IgD-negative memory B cell (primary cell): ENCODE results near the gene EFNA4. TPM values are rescaled to one million over a fixed set of nuclear protein-coding genes. Genes with fewer than 3 reads are reported as not detected.

Experiments
- H3K27ac Mint-ChIP-seq, 3 donors: one replicate each; pipeline ENCODE4 v1.8.0; 2020 to 2022; ENCODE audit warnings: mild to moderate bottlenecking in 3 of 3, mixed read lengths in 3 of 3, moderate library complexity in 1 of 3
- H3K27me3 Mint-ChIP-seq: one replicate; pipeline ENCODE4 v1.8.0; 2021; ENCODE audit warnings: mixed read lengths
- H3K36me3 Mint-ChIP-seq: one replicate; pipeline ENCODE4 v1.8.0; 2020; ENCODE audit warnings: mild to moderate bottlenecking, mixed read lengths
- H3K4me1 Mint-ChIP-seq, 3 donors: one replicate each; pipeline ENCODE4 v1.8.0; 2020 to 2022; ENCODE audit warnings: mixed read lengths in 3 of 3, mild to moderate bottlenecking in 1 of 3
- H3K4me3 Mint-ChIP-seq, 4 donors: one replicate each; pipeline ENCODE4 v1.8.0; 2020 to 2022; ENCODE audit warnings: mild to moderate bottlenecking in 4 of 4, mixed read lengths in 4 of 4, moderate library complexity in 3 of 4
- H3K9me3 Mint-ChIP-seq, 3 donors: one replicate each; pipeline ENCODE4 v1.8.0; 2020 to 2021; ENCODE audit warnings: mixed read lengths in 3 of 3, mild to moderate bottlenecking in 1 of 3
- polyA plus RNA-seq: library from polyadenylated mRNA; unstranded; fragments of 300-500 nt; fragmentation: Illumina TruSeq; gene quantifications from one replicate; pipeline ENCODE4 v1.2.3, GENCODE V29; 2021

EFNA4 gene
- polyA plus RNA-seq, 1 donor from 2014 or later, result 8.5 TPM

- peaks cover 3 to 6% (median 5%) of the 10 kb centered on the region in 3 donors for H3K4me1 Mint-ChIP-seq
- H3K4me3 Mint-ChIP-seq, result no peak overlapping the region
- no peaks in the 10 kb centered on the region for H3K9me3 Mint-ChIP-seq
- peaks cover 13% of the 10 kb centered on the region for H3K27me3 Mint-ChIP-seq
- peaks cover 4% of the 10 kb centered on the region for H3K36me3 Mint-ChIP-seq
- no peak overlapping the region for H3K27ac Mint-ChIP-seq
These were observed 23.0 kb upstream of the EFNA4 start for GRCh38 chr1:155040358-155041093.

GRCh38 chr1:155042789-155043188 is 20.8 kb upstream of the EFNA4 start:
- H3K4me3 Mint-ChIP-seq, result no peak overlapping the region
- no peak overlapping the region for H3K27ac Mint-ChIP-seq
- H3K9me3 Mint-ChIP-seq, result no peaks in the 10 kb centered on the region
- peaks cover 4% of the 10 kb centered on the region for H3K36me3 Mint-ChIP-seq
- H3K4me1 Mint-ChIP-seq, result peaks cover 3 to 6% (median 5%) of the 10 kb centered on the region in 3 donors
- peaks cover 9% of the 10 kb centered on the region for H3K27me3 Mint-ChIP-seq

GRCh38 chr1:155043301-155043702 is 20.2 kb upstream of the EFNA4 start:
- Mint-ChIP-seq H3K27me3 (peaks cover 7% of the 10 kb centered on the region), H3K27ac (no peak overlapping the region), H3K4me3 (no peak overlapping the region), H3K4me1 (peaks cover 3 to 6% (median 5%) of the 10 kb centered on the region in 3 donors), H3K36me3 (peaks cover 2% of the 10 kb centered on the region), H3K9me3 (no peaks in the 10 kb centered on the region)

GRCh38 chr1:155043793-155044192 is 19.7 kb upstream of the EFNA4 start:
- Mint-ChIP-seq H3K4me3 (no peak overlapping the region), H3K27me3 (peaks cover 4% of the 10 kb centered on the region), H3K27ac (no peak overlapping the region), H3K9me3 (no peaks in the 10 kb centered on the region), H3K4me1 (peaks cover 3 to 5% (median 4%) of the 10 kb centered on the region in 3 donors), H3K36me3 (peaks cover 2% of the 10 kb centered on the region)

GRCh38 chr1:155044365-155044764 is 19.2 kb upstream of the EFNA4 start:
- Mint-ChIP-seq H3K36me3 (peaks cover 2% of the 10 kb centered on the region), H3K4me1 (peaks cover 3 to 5% (median 4%) of the 10 kb centered on the region in 3 donors), H3K4me3 (no peak overlapping the region), H3K27me3 (peaks cover 4% of the 10 kb centered on the region), H3K9me3 (no peaks in the 10 kb centered on the region), H3K27ac (no peak overlapping the region)

GRCh38 chr1:155044812-155045657 is 18.5 kb upstream of the EFNA4 start:
- Mint-ChIP-seq H3K9me3 (no peaks in the 10 kb centered on the region), H3K4me3 (peak overlapping the region in 1 of 4 donors; percentile 30), H3K36me3 (peaks cover 2% of the 10 kb centered on the region), H3K27ac (no peak overlapping the region), H3K27me3 (peaks cover 3% of the 10 kb centered on the region), H3K4me1 (peaks cover 3 to 9% (median 6%) of the 10 kb centered on the region in 3 donors)

GRCh38 chr1:155048449-155049334 is 14.8 kb upstream of the EFNA4 start:
- peaks cover 1% of the 10 kb centered on the region for H3K36me3 Mint-ChIP-seq
- peak overlapping the region in 1 of 4 donors; percentile 87 for H3K4me3 Mint-ChIP-seq
- H3K27ac Mint-ChIP-seq, result peak overlapping the region in 1 of 3 donors; percentile 49

GRCh38 chr1:155049651-155050559 is 13.6 kb upstream of the EFNA4 start:
- Mint-ChIP-seq H3K9me3 (no peaks in the 10 kb centered on the region), H3K36me3 (no peaks in the 10 kb centered on the region), H3K4me1 (peaks cover 3 to 16% (median 12%) of the 10 kb centered on the region in 3 donors), H3K4me3 (peak overlapping the region; percentile 86 to 95 (median 88)), H3K27me3 (no peaks in the 10 kb centered on the region), H3K27ac (peak overlapping the region; percentile 16 to 59 (median 49))

More at GRCh38 chr1:155048449-155049334, 14.8 kb upstream of the EFNA4 start:
- Mint-ChIP-seq H3K9me3 (no peaks in the 10 kb centered on the region), H3K4me1 (peaks cover 3 to 18% (median 13%) of the 10 kb centered on the region in 3 donors), H3K27me3 (no peaks in the 10 kb centered on the region)

GRCh38 chr1:155050560-155051341 is 12.8 kb upstream of the EFNA4 start, which contains the start of gene ADAM15:
TSS of gene ADAM15 (plus strand) at chr1:155051316. CDS start at chr1:155051387, 71 bp downstream.
- no peaks in the 10 kb centered on the region for H3K9me3 Mint-ChIP-seq
- peaks cover 0 to 13% (median 9%) of the 10 kb centered on the region in 3 donors for H3K4me1 Mint-ChIP-seq
- H3K4me3 Mint-ChIP-seq, result peak within 1 kb of the TSS; percentile 86 to 95 (median 90)
- no peaks in the 10 kb centered on the region for H3K36me3 Mint-ChIP-seq
- H3K27ac Mint-ChIP-seq, result no peak within 1 kb of the TSS
- H3K27me3 Mint-ChIP-seq, result no peaks in the 10 kb centered on the region

- Mint-ChIP-seq H3K27me3 (no peaks in the 10 kb centered on the region), H3K27ac (no peak overlapping the region), H3K4me3 (peak overlapping the region; percentile 69 to 93 (median 88)), H3K4me1 (peaks cover 0 to 13% (median 9%) of the 10 kb centered on the region in 3 donors), H3K9me3 (peaks cover 0 to 1% (median 0%) of the 10 kb centered on the region in 3 donors), H3K36me3 (no peaks in the 10 kb centered on the region)
These were observed 12.2 kb upstream of the EFNA4 start for GRCh38 chr1:155051342-155051776.

GRCh38 chr1:155051777-155052398 is 11.7 kb upstream of the EFNA4 start:
- H3K27me3 Mint-ChIP-seq, result no peaks in the 10 kb centered on the region
- H3K9me3 Mint-ChIP-seq, result peaks cover 0 to 1% (median 0%) of the 10 kb centered on the region in 3 donors
- peaks cover 0 to 13% (median 9%) of the 10 kb centered on the region in 3 donors for H3K4me1 Mint-ChIP-seq
- peak overlapping the region; percentile 69 to 93 (median 88) for H3K4me3 Mint-ChIP-seq
- H3K27ac Mint-ChIP-seq, result peak overlapping the region in 1 of 3 donors; percentile 64
- no peaks in the 10 kb centered on the region for H3K36me3 Mint-ChIP-seq
